Stimulated activated CD4-positive, alpha-beta T cell treated with anti-CD3 and anti-CD28 coated beads, Interleukin-1b, Interleukin-23, amount 100 ng/mL, for 48 hours (primary cell): ENCODE results near the gene SWI5.
"Not testable (repeated sequence)": the region's sequence is repeated elsewhere in the genome, so short reads cannot be mapped to it uniquely, and the experiment has no call there.

Experiments
- DNase-seq: peaks from one replicate; pipeline ENCODE4 v3.0.0-alpha.2; 2020

SWI5 gene

GRCh38 chr9:128279088-128280073, 3.3 kb downstream of the SWI5 start:
- not testable (repeated sequence) for DNase-seq

- no peak for DNase-seq
Observed at GRCh38 chr9:128280084-128280622, 4.1 kb downstream of the SWI5 start.

- DNase-seq, result no peak
Observed at GRCh38 chr9:128282500-128282899, 6.4 kb downstream of the SWI5 start.

GRCh38 chr9:128285033-128285784, 9.1 kb downstream of the SWI5 start:
- no peak for DNase-seq

GRCh38 chr9:128286440-128286839, 10.4 kb downstream of the SWI5 start:
- no peak for DNase-seq

GRCh38 chr9:128288273-128289004, 12.4 kb downstream of the SWI5 start:
- DNase-seq, result no peak

GRCh38 chr9:128292009-128292408, 15.9 kb downstream of the SWI5 start:
- no peak for DNase-seq

GRCh38 chr9:128293091-128293490, 17.0 kb downstream of the SWI5 start:
- DNase-seq, result no peak

GRCh38 chr9:128294142-128294541, 18.1 kb downstream of the SWI5 start:
- no peak for DNase-seq

- DNase-seq, result no peak
Observed at GRCh38 chr9:128296340-128297220, 20.5 kb downstream of the SWI5 start.

GRCh38 chr9:128297221-128297773, 21.2 kb downstream of the SWI5 start:
- DNase-seq, result no peak

- DNase-seq, result no peak
Observed at GRCh38 chr9:128298535-128299482, 22.7 kb downstream of the SWI5 start.

- DNase-seq, result no peak
Observed at GRCh38 chr9:128304136-128304970, 28.3 kb downstream of the SWI5 start.

GRCh38 chr9:128304971-128305288, 28.9 kb downstream of the SWI5 start:
- DNase-seq, result no peak

- no peak for DNase-seq
Observed at GRCh38 chr9:128309551-128309950, 33.5 kb downstream of the SWI5 start.

- DNase-seq, result no peak
Observed at GRCh38 chr9:128310461-128310860, 34.4 kb downstream of the SWI5 start.

- no peak for DNase-seq
Observed at GRCh38 chr9:128314697-128315096, 38.6 kb downstream of the SWI5 start.

GRCh38 chr9:128316421-128316820, 40.3 kb downstream of the SWI5 start:
- DNase-seq, result no peak

GRCh38 chr9:128317629-128318028, 41.6 kb downstream of the SWI5 start:
- no peak for DNase-seq

- DNase-seq, result no peak
Observed at GRCh38 chr9:128321343-128321742, 45.3 kb downstream of the SWI5 start.
